ENCODE data around the gene USP32.
A peak's percentile ranks its signal among the peaks of the same experiment; 100 is the strongest.

USP32 gene

DNA sequence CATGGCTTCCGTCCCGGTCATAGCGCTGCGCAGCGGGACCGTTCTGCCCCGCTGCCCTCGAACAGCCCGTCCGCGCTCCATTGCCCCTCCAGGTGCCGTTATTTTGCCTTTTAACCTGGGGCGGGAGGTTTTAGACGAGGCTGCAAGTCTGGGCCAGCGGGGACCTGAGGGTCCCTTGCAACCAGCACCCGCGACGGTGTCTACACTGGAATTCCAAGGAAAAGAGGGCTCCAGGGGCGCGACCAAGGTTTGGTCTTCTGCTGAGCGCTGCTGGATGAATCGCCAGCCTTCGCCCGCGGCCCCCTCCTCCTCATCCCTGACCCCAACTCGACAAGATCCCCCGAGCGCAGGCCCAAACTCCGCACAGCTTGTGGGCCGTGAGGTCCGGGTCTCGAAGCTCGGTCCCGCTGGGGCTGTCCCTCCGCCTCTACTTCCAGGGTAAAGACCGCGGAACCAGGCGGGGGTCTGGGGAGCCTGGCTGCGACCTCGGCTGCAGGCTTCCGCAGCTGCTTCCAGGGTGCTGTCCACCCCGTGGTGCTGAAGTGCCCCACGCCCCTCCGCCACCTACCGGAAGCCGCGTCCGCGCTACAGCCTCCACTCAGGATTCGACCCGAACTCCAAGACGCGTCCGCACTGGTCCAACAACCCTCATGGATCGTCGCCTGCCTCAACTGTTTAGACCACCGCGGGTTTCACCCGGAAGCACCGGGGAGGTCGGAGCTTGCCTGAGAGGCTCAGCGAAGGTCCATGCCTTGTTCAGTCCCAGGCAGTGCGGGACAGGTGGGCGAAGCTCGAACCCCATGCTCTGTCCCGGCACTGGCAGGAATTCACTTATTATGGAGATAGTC lies 252.3 kb downstream of the USP32 start:
- in situ Hi-C loops (cut with HindIII; ENCODE audit: low sequenced_read_pairs): no loop called here
- TF ChIP-seq, protein P1, sequence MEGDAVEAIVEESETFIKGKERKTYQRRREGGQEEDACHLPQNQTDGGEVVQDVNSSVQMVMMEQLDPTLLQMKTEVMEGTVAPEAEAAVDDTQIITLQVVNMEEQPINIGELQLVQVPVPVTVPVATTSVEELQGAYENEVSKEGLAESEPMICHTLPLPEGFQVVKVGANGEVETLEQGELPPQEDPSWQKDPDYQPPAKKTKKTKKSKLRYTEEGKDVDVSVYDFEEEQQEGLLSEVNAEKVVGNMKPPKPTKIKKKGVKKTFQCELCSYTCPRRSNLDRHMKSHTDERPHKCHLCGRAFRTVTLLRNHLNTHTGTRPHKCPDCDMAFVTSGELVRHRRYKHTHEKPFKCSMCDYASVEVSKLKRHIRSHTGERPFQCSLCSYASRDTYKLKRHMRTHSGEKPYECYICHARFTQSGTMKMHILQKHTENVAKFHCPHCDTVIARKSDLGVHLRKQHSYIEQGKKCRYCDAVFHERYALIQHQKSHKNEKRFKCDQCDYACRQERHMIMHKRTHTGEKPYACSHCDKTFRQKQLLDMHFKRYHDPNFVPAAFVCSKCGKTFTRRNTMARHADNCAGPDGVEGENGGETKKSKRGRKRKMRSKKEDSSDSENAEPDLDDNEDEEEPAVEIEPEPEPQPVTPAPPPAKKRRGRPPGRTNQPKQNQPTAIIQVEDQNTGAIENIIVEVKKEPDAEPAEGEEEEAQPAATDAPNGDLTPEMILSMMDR (IDR thresholded peaks at IDR 0.05; ENCODE audit: low read depth, low read length): peak; percentile 82
- peak; percentile 64 for DNase-seq (ENCODE audit: low read depth, low spot score)
- no peak overlapping the region for H3K4me3 ChIP-seq (ENCODE audit: low read depth, low read length)

DNA sequence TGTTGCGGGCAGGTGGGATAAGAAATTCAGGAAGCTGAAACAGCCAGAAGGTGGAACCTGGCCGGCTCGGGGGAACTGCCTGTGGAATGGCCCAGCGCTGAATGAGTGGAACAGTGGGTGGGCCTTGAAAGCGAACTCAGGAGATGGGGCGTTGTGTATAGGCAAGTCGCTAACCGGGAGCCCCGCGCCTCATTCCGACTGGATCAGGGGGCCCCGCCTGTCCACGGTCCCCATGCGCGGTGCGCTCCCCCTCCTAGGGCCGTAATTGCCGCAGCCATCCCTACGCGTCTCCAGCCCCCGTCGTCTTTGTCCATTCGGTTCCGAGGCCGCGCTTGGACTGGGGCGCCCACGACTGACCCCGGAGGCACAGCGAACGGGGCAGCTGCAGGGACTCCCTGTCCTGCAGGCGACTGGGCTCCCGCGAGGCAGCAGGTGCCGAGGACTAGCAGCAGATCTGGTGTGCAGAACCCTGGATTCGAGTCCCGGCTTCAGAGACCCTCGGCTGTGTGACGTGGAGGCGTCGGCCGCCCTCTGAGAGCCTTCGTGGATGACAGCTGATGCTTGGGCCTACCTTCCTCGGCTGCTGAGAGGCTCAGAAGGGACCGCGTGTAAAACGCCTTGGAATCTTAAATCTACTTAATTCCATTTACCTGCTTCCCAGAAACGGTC lies 253.0 kb downstream of the USP32 start:
- in situ Hi-C loops (cut with HindIII; ENCODE audit: low sequenced_read_pairs): no loop called here
- TF ChIP-seq, protein P1 (IDR thresholded peaks at IDR 0.05; ENCODE audit: low read depth, low read length): no peak
- H3K4me3 ChIP-seq (ENCODE audit: low read depth, low read length): no peak overlapping the region
- no peak for DNase-seq (ENCODE audit: low read depth, low spot score)

DNA sequence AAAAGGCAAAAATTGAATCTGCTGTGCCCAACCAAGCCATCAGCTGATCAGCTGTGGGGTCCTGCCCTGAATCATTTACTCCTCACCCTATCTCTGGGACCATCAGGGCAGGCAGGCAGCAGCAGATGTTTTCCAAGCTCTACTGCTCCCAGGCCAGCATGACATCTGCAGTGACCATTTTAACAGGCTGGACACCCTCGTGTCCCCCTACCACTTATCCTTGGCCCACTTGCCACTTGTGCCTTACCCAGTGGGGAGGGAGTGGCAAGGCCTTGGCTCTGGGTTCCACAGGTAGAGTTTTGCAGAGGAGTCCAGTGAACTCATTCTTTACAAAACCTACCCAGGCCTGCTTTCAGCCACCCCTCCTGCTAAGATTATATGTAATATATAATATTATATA lies 254.2 kb downstream of the USP32 start:
- no peak overlapping the region for H3K4me3 ChIP-seq (ENCODE audit: low read depth, low read length)
- TF ChIP-seq, protein P1 (IDR thresholded peaks at IDR 0.05; ENCODE audit: low read depth, low read length): no peak
- DNase-seq (ENCODE audit: low read depth, low spot score): no peak
- in situ Hi-C loops (cut with HindIII; ENCODE audit: low sequenced_read_pairs): no loop called here

DNA sequence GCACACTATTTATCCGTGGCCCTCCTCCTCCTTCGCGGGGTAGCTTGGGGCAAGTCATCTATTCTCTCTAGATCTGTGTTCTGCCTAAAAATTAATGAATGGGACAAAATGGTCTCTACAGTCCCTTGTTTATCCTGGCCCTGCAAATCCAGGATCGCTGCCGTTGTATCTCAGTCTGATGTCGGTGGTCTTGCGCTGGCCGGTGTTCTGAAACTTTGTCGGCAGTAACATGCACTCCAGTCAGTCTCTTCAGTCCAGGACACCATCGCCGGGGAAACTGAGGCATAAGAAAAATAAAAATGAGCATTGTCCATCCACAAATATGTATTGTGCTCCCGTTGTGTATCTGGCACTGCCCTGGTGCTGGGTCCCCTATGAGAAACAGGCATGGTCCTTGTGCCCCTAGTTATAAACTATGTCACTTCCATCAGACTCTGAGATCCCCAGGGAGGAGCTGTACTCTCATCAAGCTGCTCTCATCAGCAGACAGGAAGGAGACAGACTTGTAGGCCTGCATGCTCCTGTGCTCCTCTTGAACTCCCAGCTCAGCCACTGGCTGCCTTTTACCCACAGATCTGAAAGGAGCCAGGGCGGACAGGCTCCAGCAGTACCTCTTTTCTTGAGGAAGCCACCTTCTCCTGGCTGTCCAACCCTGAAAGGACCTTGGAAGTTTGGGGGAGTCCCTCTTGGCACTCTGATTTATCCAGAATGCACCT lies 255.8 kb downstream of the USP32 start:
- peak overlapping the region; percentile 83 for H3K4me3 ChIP-seq (ENCODE audit: low read depth, low read length)
- no peak for DNase-seq (ENCODE audit: low read depth, low spot score)
- in situ Hi-C loops (cut with HindIII; ENCODE audit: low sequenced_read_pairs): no loop called here

DNA sequence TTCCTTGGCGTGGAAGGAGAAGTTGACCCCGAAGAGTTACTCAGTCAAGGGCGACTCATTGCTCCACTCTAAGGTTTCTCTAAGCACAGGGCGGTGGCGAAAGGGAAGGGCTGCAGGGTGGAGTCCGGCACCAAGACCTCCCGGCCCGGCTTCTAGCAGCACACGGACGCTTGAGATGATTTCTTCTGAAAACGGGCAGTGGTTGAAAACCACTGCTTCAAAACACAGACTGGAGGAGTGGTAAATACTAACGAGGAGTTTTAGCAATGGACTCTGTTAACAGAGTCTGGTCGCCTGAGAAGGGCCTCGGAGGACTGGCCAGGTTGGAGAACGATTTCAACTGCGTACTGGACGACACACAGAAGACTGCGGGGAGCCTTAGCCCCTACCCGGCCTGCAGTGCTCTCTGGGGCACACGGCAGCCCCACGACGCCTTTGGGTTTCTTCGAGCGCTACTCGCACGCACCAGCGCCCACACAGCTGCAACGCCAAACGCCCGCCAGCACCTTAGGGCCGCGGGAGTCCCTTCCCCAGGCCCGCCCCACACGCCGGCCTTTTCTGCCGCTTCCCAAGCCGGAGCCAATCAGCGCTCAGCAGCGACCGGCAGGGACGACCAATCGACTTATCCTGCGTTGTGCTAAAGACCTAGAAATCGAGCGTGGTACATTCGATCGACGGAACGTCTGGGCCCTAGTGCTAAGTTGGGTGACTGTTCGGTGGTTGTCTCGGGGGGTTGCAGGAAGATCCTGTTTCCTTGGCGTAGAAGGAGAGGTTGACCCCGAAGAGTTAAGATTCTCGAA lies 256.6 kb downstream of the USP32 start:
- peak overlapping the region; percentile 83 for H3K4me3 ChIP-seq (ENCODE audit: low read depth, low read length)
- peak; percentile 91 for DNase-seq (ENCODE audit: low read depth, low spot score)
- in situ Hi-C loops (cut with HindIII; ENCODE audit: low sequenced_read_pairs): no loop called here
- TF ChIP-seq, protein P1 (IDR thresholded peaks at IDR 0.05; ENCODE audit: low read depth, low read length): no peak

More for the DNA sequence above, 255.8 kb downstream of the USP32 start:
- TF ChIP-seq, protein P1 (IDR thresholded peaks at IDR 0.05; ENCODE audit: low read depth, low read length): no peak

All from astrocyte of the spinal cord (primary cell).